GM21515 (cell line): ENCODE results near the gene ARPC2.

ENCODE experiments used
- ATAC-seq: cut with Tn5 transposase; IDR thresholded peaks from one replicate; pipeline ENCODE4 v1.9.1; 2021; ENCODE audit not compliant: unreplicated experiment

Gene ARPC2

DNA sequence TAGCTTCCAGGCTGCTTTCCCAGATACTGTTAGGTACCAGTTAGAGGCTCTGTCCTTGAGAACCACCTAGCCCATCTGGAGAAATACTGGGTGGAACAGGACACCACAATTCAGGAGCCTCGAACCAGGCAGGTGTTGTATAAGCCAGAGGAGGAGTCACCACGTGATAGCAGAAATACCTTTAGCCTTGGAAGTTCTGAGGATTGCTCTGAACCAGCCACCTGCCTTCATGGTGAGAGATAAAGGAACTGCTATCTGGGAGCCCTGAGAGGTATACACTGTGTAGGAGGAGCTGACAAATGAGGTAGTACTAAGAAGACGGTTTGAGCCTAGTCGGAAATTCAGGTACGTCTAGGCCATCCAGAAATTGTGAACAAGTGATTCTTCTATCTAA lies 36.2 kb downstream of the ARPC2 start:
- ATAC-seq = no peak

DNA sequence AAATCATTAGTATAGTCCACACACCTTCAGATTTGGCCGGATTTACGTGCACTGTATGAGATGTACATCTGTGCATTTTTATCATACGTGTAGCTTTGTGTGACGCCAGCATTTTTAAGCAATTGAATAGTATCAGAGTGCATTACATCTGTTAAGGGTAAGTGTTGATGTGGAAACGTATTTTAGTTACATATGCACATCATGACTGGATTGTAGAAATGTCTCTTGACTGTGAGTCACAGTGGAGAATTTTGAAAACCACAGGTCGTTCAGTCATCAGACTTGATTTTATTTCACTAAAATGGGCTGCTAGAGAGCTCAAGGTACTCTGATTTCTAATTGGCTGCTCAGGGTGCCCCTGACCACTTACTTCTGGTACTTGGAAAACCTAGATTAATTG lies 38.5 kb downstream of the ARPC2 start:
- no peak for ATAC-seq

DNA sequence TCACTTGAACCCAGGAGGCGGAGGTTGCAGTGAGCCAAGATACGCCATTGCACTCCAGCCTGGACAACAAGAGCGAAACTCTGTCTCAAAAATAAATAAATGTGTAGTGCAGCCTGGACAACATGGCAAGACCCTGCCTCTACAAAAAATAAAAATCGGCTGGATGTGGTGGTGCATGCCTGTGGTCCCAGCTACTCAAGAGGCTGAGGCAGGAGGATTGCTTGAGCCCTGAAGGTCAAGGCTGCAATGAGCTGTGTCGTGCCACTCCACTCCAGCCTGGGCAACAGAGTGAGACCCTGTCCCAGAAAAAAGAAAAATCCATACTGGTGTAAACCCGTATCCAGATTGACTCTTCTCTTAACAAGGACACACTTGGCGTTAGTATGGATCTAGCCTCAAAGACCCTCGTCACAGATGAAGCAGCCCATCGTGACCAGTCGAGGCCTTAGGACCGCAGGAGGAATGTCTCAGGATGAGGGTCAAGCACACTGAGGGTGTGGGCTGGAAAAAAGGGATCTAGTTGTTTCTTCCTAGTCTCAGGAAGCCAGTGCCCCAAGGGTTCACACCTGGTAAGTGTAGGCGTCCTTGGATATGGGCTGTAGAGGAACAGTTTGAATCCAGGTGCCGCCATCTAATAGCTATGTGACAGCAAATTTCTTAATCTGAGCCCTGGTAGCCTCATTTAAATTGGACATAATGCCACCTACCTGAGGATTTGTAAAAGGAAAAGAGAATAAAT lies 39.8 kb downstream of the ARPC2 start:
- no peak for ATAC-seq

DNA sequence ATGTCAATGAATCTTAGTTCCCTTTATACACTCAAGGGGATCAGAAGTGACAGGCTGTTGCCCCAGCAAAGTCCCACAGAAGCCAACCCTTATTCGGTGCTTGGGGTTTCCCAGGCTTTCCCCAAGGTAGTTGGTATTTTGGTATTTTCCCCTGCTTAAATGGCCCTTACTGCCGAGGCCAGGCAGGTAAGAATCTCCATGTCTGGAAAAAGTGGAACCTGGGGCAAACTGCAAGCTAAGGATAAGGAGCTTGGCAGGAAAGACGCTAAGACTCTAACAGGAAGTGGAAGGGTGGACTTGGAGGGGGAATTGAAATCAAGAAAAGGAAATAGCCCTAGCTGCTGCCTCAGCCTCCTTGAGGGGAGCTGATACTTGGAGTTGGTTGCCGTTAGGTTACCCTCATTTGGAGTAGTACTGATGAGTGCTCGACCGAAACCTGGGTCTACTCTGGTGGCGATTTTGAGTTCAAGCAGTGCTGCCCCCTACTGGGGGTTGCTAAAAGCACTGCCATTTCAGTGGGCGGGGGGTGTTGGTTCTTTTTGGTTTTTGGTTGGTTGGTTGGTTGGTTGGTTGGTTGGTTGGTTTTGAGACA lies 40.5 kb downstream of the ARPC2 start:
- peak; percentile 68 for ATAC-seq

DNA sequence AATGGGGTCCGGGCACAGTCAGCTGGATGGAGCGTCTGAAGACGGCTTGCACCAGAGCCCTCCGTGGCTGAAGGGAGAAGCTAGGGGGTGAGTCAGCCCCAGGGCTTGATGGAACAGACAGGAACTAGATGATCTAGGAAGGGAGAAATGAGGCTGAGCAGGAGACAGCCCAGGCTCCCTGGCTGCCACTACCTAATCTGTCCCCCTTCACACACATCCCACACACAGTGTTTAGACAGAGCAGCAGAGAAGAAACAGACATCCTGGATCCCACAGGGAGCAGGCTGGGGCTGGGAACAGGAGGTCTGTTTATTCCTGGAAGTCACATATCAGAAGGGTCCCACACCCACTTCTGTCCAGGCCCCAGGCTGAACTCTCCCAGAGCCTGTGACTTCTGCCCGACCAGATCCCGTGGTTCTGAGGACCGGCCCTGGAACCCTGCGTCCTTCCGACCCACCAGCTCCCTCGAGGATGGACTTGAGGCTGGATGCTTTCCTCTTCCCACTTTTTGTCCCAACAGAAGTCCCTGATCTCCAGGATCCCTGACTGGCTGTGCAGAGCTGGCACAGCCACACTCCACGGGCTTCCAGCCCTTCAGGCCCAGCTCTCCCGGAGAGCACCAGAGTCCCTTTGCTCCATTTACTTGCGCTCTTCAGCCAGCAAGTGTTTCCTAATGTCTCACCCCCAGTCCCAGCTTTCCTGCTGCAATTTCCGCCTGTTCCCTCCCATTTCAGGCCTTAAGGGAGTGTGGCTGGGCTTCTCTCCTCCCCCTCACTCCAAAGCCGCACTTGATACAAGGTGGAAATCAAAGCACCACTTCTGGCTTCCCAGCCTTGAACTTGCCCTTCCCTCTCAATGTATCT lies 42.3 kb downstream of the ARPC2 start:
- ATAC-seq = no peak

DNA sequence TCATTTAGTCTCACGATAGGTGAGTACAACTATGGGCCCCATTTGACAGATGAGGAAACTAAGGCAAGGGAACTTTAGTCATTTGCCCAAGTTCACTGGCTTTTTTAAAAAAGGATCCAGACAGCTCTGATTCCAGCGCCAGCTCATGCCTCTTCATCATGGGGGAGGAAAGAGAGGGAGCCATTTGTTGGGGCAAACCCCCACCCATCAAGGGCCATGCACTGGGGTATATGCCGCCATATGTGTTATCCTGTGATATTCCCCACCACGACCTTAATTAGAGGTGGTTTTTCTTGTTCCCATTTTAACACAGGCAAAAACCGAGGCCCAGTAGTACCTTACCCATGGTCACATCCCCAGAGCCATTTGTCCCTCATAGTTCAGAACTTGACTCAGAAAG lies 43.2 kb downstream of the ARPC2 start:
- no peak for ATAC-seq

DNA sequence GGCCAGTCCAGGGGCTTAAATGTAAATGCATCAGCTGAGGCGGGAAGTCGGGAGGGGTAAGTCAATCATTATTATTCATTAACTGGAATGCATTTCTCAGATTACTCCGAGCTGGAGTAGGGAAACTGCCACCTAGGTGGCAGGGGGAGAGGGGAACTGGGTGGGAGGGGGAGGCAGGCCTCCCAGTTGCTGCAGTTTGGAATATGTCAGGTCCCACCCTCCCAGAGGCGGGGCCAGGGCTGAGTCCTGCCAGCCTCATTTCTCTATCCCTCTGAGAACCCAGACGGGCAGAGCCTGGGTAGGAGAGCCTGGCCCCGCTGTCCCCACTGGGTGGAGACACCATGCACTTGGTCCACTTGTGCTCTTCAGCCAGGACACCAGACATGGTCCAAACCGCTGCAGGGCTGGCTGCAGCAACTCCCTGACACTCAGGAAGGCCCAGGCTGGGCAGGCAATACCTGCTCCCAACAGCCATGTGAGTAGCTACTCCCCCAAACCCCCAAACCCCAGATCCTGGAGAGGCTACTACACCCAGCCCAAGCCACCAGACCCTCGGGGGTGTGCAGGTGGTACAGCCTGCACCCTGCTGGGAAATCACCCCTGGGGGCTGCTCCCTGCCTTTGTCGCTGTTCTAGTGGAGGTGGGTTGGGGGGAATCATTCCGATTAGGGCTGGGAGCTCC lies 43.9 kb downstream of the ARPC2 start, which contains the start of gene GPBAR1:
Gene GPBAR1, plus strand, starts transcription at position 274 of the 681 bp plus-strand sequence. CDS start 1,710 bp downstream, outside the sequence.
- ATAC-seq = no peak

DNA sequence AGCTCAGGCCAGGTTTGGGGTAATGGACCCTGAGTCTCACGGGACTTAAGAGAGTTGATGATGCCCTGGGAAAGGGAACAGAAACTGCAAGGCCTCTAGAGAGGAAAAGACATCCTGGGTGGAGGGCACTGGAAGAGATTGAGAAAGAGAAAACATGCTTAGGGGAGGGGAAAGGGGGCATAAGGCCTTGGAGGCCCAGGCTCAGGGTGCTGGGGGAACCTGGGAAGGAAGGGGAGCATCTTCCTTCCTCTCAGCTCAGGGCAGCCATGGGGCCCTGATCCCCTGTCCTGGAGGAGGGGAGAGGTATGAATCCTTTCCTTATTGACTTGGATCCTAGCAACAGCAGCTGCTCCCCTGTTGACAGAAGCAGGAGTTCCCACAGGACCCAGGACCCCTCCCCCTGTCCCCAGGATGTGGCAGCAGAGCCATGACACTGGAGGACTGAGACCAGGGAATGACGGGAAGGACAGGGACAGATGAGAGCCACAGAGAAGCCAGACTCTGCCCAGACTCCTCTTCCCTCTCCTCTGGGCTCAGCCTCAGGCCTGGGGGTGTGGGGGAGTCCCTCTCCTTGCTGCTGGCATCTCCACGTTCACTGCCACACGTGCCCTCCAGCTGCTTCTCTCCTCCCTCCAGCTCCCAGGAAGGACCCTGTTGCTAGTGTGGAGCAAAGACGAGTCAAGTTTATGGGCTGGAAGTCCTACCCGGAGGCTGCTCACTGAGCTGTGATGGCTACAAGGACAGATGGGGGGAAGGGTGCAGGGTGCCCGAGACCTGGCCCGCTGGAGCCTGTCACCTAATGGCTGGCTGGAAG lies 44.6 kb downstream of the ARPC2 start:
- ATAC-seq = no peak

DNA sequence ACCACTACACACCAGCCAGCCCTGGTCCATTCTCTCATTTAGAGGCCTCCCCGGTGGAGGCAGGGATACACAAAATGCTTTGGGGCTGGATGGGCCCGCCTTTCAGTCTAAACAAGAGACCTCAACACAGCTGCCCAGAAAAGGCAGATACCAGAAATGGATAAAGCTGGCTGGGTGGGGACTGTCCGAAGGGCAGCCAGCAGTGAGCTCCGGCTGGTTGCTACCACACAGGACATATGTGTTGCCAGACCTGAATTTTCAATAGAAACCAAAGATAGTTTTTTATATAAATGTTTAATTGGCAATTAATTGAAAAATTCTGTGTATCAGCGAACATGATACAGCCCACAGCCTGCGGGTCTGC lies 45.2 kb downstream of the ARPC2 start:
- ATAC-seq = no peak

DNA sequence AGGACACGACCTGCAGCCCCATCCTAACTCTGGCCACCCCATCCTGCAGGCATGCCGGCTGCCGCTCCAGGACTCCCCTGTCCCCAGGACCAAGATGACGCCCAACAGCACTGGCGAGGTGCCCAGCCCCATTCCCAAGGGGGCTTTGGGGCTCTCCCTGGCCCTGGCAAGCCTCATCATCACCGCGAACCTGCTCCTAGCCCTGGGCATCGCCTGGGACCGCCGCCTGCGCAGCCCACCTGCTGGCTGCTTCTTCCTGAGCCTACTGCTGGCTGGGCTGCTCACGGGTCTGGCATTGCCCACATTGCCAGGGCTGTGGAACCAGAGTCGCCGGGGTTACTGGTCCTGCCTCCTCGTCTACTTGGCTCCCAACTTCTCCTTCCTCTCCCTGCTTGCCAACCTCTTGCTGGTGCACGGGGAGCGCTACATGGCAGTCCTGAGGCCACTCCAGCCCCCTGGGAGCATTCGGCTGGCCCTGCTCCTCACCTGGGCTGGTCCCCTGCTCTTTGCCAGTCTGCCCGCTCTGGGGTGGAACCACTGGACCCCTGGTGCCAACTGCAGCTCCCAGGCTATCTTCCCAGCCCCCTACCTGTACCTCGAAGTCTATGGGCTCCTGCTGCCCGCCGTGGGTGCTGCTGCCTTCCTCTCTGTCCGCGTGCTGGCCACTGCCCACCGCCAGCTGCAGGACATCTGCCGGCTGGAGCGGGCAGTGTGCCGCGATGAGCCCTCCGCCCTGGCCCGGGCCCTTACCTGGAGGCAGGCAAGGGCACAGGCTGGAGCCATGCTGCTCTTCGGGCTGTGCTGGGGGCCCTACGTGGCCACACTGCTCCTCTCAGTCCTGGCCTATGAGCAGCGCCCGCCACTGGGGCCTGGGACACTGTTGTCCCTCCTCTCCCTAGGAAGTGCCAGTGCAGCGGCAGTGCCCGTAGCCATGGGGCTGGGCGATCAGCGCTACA lies 45.9 kb downstream of the ARPC2 start:
- no peak for ATAC-seq

DNA sequence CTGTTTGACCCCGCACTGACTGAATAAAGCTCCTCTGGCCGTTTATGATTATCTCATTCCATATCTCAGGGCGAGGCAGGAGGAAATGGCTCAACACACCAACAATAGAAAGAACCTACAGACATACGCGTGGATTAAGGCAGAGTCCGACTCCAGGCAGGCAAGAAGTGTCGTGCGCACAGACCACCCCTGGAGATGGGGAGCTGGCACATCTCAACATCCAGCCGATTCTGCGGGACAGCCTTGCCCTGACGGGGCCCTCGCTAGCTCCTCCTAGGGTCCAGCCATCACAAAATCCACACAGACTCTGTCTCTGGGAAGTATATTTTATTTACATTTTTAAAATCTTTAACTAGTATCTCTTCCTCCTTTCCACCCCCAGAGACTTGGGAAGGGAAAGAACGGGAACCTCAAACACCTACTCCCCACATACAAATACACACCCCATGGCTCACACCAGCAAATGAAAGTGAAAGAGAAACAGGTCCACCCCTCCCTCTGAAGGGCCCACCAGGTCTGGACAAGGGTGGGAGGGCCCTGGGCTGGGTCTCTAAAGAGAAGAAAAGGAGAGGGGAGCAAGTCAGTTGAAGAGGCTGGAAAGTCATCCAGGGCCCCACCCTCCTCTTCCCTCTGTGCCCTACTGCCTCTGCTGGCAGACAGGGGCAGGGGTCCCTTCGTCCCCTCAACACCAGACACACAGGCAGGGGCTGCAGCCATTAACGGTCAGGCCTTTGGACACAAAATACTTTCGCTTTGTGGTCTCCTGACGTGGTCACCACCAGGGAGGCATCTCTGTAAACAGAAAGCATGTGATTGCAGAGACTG lies 47.0 kb downstream of the ARPC2 start:
- ATAC-seq = no peak

DNA sequence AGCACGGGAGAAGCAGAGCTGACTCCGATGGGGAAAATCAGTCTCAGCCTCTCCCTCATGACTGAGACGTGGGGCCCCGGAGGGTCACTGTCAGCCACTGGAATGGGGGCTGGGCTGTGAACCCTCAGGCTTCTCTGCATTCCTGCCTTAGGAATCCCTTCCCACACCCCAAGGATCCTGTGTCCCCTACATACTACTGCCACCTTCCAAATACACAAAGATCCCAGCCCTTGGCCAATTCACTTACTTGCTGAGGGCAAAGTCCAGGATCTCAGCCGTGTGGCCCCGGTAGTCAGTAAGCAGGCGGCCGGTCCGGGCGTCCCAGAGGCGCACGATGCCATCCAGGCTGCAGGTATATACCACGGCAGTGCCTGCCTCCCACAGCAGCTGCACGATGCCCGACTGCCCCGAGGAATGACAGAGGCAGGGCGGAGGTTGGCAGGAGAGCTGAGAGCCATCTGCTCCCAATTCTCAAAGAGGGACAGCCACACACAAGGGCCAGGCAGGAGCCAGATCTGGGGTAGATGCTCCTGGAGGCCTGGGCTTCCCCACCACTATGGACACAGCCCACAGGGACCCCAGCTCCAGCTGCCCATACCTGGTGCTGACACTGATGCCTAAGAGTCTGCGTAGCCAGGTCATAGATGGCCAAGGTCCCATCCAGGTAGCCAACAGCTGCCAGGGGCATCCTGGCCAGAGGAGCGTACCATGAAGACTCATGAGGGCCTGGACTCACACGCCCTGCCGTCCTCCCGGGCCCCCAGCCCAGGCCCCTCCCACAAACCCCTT lies 48.0 kb downstream of the ARPC2 start:
- no peak for ATAC-seq

DNA sequence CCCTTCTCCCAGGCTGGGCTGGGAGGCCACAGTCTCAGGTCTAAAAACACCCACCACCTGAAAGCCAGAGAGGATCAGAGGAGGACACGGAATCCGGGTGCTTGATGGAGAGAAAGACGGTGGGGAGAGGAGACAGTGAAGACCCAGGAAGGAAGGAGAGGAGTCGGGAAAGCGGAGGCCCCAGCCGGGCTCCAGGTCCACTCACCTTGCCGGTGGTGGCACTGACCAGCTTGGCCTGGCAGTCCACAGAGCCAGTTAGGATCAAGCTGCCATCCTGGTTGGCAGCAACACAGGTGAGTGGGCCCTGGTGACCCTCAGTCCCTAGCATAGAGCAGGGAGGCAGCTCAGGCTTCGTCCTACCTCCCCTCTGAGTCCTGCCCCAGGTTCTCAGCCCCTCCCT lies 48.6 kb downstream of the ARPC2 start:
- ATAC-seq = no peak

DNA sequence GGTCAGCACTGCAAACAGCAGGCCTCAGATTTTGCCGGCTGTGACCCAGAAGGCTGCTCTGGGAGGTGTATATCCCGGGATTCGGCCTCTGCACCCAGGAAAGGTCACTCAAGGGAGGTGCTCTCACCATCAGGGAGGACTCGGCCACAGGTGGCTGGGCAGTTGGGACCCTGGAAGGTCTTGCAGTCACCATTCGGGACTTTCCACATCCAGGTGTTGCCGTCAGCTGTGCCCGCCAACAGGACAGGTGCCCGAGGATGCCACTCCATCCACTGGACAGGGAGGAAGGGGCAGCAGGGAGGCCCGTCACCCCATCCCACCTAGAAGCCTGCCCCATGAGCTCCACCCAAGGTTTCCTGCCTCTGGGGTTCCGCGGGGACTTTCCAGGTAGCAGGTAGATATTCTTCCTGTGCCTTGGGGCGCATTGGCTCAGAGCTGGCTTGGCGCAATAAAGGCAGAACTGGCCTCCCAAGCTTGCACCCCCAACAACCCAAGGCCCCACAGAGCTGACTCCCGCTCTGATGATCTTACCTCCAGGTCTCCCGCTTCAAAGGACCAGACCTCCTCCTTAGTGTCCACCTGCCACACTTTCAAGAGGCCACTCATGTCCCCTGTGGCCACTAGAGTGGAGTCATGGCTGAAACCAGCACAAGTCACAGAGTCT lies 49.5 kb downstream of the ARPC2 start:
- no peak for ATAC-seq

DNA sequence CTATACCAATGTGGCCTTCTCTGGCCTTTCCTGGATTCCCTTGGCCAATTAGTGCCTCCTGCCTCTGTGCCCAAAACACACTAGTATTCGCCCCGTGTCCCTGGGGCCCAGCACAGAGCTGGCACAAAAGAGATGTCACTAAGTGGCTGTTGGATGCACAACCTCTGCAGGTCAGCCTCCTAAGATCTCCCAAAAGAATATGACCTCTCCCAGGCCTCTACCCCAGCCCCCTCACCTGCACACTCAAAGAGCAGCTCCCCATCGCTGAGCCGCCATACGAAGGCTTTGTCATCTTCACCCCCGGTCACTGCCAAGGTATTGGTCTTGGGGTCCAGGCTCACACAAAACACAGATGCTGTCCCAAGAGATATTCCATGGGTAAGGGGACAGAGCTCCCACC lies 50.3 kb downstream of the ARPC2 start:
- ATAC-seq = no peak

DNA sequence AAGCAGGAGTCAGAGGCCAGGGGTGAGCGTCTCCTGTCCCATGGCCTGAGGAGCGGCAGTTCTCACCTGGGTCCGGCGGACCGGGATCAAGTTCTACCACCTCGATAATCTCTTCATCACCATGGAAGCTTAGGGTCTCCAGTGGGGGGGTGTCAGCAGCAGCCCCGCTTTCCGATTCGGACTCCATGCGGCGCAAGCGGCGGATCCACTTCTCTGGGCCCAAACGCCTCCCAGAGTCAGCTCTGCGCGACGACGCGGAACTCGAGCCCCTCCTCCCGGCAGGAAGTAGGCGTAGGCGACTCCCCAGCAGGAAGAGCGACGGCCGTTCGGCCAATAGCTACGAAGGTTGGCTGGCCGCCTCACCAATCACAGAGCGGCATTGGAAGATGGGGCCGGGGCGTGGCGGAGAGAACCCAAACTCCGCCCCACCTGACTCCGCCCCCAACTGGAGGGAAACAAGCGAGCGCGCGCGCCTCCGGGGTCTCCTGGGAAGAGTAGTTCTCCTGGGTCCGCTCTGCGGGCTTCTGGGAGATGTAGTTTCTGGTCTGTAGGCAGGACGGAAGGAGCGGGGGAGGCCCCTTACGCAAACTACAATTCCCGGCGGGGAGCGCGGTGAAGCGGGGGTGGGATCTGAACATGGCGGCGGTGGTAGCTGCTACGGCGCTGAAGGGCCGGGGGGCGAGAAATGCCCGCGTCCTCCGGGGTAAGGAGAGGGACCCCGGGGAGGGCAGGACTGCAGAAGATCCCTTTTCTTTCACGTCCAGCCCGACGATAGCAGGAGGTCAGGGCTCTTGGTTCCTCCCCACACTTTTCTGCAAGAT lies 53.1 kb downstream of the ARPC2 start, which contains the start of the genes AAMP and PNKD:
Gene AAMP, minus strand, starts transcription at position 238 of the 821 bp plus-strand sequence. Its CDS starts 51 bp downstream, at position 187.
Gene PNKD, plus strand, starts transcription at position 620 of the 821 bp plus-strand sequence. Its CDS starts 17 bp downstream, at position 637.
- ATAC-seq = peak; percentile 89
